GM12891 (cell line): ENCODE measurements around the gene PTPN4.

ENCODE experiments used
- PAX5 ChIP-seq: IDR thresholded peaks from 2 replicates; pipeline ENCODE4 v1.6.1; 2011; ENCODE audit warnings: low read length, moderate library complexity, mild to moderate bottlenecking; ENCODE audit not compliant: insufficient read depth, severe bottlenecking
- POLR2A ChIP-seq: IDR thresholded peaks from 2 replicates; pipeline ENCODE4 v1.6.1; 2011; ENCODE audit warnings: low read depth, low read length, control low read depth
- POLR2AphosphoS5 ChIP-seq: IDR thresholded peaks from 2 replicates; pipeline ENCODE4 v1.6.1; 2011; ENCODE audit warnings: low read depth, low read length, control low read depth
- POU2F2 ChIP-seq: IDR thresholded peaks from 2 replicates; pipeline ENCODE4 v1.6.1; 2011; ENCODE audit warnings: low read depth, mild to moderate bottlenecking, control low read depth, low read length, moderate library complexity
- TAF1 ChIP-seq: IDR thresholded peaks from 2 replicates; pipeline ENCODE4 v1.6.1; 2011; ENCODE audit warnings: low read depth, low read length, control low read depth

GRCh38 chr2:120012771-120013596, 253.3 kb downstream of the PTPN4 start, which contains the start of gene EPB41L5:
- TF ChIP-seq POLR2A (no peak), POLR2AphosphoS5 (no peak), TAF1 (no peak), POU2F2 (no peak), PAX5 (no peak)
